HG02623 (cell line): ENCODE results near the gene STXBP6.
"Not testable (repeated sequence)": the region's sequence is repeated elsewhere in the genome, so short reads cannot be mapped to it uniquely, and the experiment has no call there.

Experiments used
- ATAC-seq: cut with Tn5 transposase; IDR thresholded peaks from one replicate; pipeline ENCODE4 v1.9.1; 2021; ENCODE audit warnings: moderate library complexity; ENCODE audit not compliant: unreplicated experiment

Gene STXBP6

GRCh38 chr14:24839617-24840203 is 210.2 kb downstream of the STXBP6 start:
- no peak for ATAC-seq

GRCh38 chr14:24838945-24839616 is 210.9 kb downstream of the STXBP6 start:
- ATAC-seq, result no peak

- ATAC-seq, result no peak
Observed at GRCh38 chr14:24837280-24838046, 212.5 kb downstream of the STXBP6 start.

- ATAC-seq, result not testable (repeated sequence)
Observed at GRCh38 chr14:24836324-24836723, 213.6 kb downstream of the STXBP6 start.

- no peak for ATAC-seq
Observed at GRCh38 chr14:24834956-24835355, 215.0 kb downstream of the STXBP6 start.

GRCh38 chr14:24833385-24833784 is 216.6 kb downstream of the STXBP6 start:
- no peak for ATAC-seq

GRCh38 chr14:24831677-24832076 is 218.3 kb downstream of the STXBP6 start:
- no peak for ATAC-seq

- no peak for ATAC-seq
Observed at GRCh38 chr14:24829862-24830261, 220.1 kb downstream of the STXBP6 start.

GRCh38 chr14:24828486-24828885 is 221.5 kb downstream of the STXBP6 start:
- ATAC-seq, result no peak

- ATAC-seq, result no peak
Observed at GRCh38 chr14:24826390-24826789, 223.6 kb downstream of the STXBP6 start.

GRCh38 chr14:24820616-24821015 is 229.3 kb downstream of the STXBP6 start:
- ATAC-seq, result no peak

GRCh38 chr14:24818823-24819341 is 231.1 kb downstream of the STXBP6 start:
- ATAC-seq, result no peak

- ATAC-seq, result no peak
Observed at GRCh38 chr14:24818058-24818822, 231.7 kb downstream of the STXBP6 start.

GRCh38 chr14:24817212-24818057 is 232.5 kb downstream of the STXBP6 start:
- ATAC-seq, result no peak

- no peak for ATAC-seq
Observed at GRCh38 chr14:24816929-24817211, 233.1 kb downstream of the STXBP6 start.

- no peak for ATAC-seq
Observed at GRCh38 chr14:24816011-24816928, 233.7 kb downstream of the STXBP6 start.

GRCh38 chr14:24815543-24815942 is 234.4 kb downstream of the STXBP6 start:
- ATAC-seq, result no peak

GRCh38 chr14:24814944-24815343 is 235.0 kb downstream of the STXBP6 start:
- no peak for ATAC-seq

GRCh38 chr14:24814346-24814745 is 235.6 kb downstream of the STXBP6 start:
- ATAC-seq, result no peak
